ENCODE data around the gene MPDZ. TPM values are rescaled to one million over a fixed set of nuclear protein-coding genes. Genes with fewer than 3 reads are reported as not detected.

MPDZ gene
- total and polyA plus RNA-seq, 9 donors: 24.6 to 69.2 (median 45.9) TPM

DNA sequence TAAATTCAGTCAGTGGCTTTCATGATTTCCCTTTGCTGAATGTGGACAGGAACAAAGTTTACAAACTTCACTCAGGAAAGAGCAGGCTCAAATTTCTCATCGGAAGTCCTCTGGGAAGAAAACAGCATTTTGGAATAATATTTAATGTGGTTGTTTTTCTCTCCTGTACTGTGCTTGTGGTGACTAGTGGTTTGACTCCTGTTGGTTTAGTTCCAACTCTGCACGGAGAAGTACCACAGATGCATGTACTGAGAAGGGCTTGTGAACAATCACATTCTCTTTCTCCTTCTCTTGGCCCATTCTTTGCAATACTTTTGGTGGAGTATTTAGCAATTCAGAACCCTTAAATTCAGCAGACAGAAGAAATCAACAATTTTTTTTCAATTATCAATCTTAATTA is 13.3 kb downstream of the MPDZ start:
- no peak overlapping the region for H3K27ac ChIP-seq
- no peak for DNase-seq
- TF ChIP-seq, protein P1, sequence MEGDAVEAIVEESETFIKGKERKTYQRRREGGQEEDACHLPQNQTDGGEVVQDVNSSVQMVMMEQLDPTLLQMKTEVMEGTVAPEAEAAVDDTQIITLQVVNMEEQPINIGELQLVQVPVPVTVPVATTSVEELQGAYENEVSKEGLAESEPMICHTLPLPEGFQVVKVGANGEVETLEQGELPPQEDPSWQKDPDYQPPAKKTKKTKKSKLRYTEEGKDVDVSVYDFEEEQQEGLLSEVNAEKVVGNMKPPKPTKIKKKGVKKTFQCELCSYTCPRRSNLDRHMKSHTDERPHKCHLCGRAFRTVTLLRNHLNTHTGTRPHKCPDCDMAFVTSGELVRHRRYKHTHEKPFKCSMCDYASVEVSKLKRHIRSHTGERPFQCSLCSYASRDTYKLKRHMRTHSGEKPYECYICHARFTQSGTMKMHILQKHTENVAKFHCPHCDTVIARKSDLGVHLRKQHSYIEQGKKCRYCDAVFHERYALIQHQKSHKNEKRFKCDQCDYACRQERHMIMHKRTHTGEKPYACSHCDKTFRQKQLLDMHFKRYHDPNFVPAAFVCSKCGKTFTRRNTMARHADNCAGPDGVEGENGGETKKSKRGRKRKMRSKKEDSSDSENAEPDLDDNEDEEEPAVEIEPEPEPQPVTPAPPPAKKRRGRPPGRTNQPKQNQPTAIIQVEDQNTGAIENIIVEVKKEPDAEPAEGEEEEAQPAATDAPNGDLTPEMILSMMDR (IDR thresholded peaks at IDR 0.05): no peak
- no peak for TF ChIP-seq POLR2A (IDR thresholded peaks at IDR 0.05)
- TF ChIP-seq EP300 (IDR thresholded peaks at IDR 0.05): no peak
- WGBS, 3 donors: 3 to 9% (median 3%) methylated on average over 2 of the region's 2 CpGs
- no peak overlapping the region for H3K4me3 ChIP-seq
- no peaks in the 10 kb centered on the region for H3K27me3 ChIP-seq
- intact Hi-C loops (cut with DNase I): no loop called here
- H3K9me3 ChIP-seq: no peaks in the 10 kb centered on the region
- no peaks in the 10 kb centered on the region for H3K36me3 ChIP-seq
- H3K4me1 ChIP-seq (ENCODE audit: insufficient read depth): peaks cover 2% of the 10 kb centered on the region

DNA sequence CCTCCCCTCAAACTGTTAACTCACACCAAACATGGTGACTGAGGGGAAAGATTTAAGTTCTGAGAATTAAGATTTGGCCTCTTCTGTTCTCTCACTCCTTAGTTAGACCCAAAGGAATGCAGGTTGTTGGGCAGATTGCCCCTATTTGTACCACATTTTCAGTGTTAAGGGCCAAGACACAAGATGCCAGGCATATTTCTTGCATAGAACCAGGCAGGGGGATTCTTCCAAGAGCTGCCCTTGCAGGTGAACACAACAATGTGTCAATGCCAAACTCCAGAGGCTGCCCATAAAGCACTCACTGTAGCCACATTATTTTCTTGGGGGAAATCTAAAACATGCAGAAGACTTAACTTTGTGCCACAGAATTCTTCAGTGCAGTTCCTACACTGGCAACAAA is 14.7 kb downstream of the MPDZ start:
- TF ChIP-seq POLR2A (IDR thresholded peaks at IDR 0.05) (no peak), EP300 (IDR thresholded peaks at IDR 0.05) (no peak)
- TF ChIP-seq, protein P1 (IDR thresholded peaks at IDR 0.05): no peak
- H3K4me1 ChIP-seq (ENCODE audit: insufficient read depth): peaks cover 2% of the 10 kb centered on the region

DNA sequence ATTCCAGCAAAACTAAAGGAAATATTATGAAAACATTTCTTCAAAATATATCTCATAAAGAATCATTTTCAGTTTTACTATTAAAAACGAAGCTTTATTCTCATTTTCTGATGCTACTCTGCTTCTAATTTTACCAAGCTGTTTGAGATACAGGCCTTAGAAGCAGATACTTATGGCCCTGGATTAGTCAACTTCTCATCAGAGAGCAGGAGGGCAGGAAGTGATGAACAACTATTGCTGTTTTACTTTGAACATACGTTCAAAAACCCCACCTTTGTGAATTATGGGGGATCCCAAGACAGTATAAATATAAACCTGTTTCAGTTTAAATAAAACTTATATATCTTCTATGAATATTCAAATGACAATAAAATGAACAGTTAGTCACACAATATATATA is 16.0 kb downstream of the MPDZ start:
- Histone ChIP-seq H3K36me3 (no peaks in the 10 kb centered on the region), H3K4me3 (no peak overlapping the region), H3K4me1 (ENCODE audit: insufficient read depth) (peaks cover 2% of the 10 kb centered on the region), H3K27me3 (no peaks in the 10 kb centered on the region), H3K27ac (no peak overlapping the region), H3K9me3 (no peaks in the 10 kb centered on the region)
- DNase-seq: no peak
- intact Hi-C loops (cut with DNase I): no loop called here
- TF ChIP-seq EP300 (IDR thresholded peaks at IDR 0.05): no peak
- TF ChIP-seq POLR2A (IDR thresholded peaks at IDR 0.05): no peak
- TF ChIP-seq, protein P1 (IDR thresholded peaks at IDR 0.05): no peak
- 40 to 51% (median 49%) methylated on average over 2 of the region's 2 CpGs for WGBS, 3 donors

More for the DNA sequence above, 14.7 kb downstream of the MPDZ start:
- Histone ChIP-seq H3K27ac (no peak overlapping the region), H3K27me3 (no peaks in the 10 kb centered on the region), H3K36me3 (no peaks in the 10 kb centered on the region), H3K4me3 (no peak overlapping the region), H3K9me3 (no peaks in the 10 kb centered on the region)
- intact Hi-C loops (cut with DNase I): no loop called here
- no peak for DNase-seq

DNA sequence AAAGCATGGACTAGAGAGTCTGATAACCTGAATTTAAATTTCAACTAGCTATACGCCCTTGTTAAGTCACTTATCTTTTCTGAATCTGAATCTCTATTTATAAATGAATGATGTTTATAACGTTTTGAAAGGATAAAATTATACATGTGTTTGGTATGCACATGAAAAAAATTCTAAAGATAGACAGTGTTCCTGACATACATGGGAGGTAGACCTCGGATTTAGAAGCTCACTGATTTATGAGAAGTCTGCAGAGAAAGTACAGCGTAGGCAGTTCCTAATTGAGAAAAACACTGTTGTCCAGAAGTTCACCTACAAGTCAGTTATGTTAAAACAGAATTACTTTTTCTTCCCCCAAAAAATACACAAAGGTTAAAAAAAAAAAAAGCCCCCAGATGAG is 26.6 kb downstream of the MPDZ start:
- TF ChIP-seq, protein P1 (IDR thresholded peaks at IDR 0.05): no peak
- no peak overlapping the region for H3K27ac ChIP-seq
- H3K27me3 ChIP-seq: no peaks in the 10 kb centered on the region
- 42 to 54% (median 45%) methylated on average over 4 of the region's 4 CpGs for WGBS, 3 donors
- no peak for DNase-seq
- H3K9me3 ChIP-seq: no peaks in the 10 kb centered on the region
- intact Hi-C loops (cut with DNase I): loop anchor here in 1 of 4 donors (5.0 kb wide), 1 partner anchor 39 kb away; no protein-coding TSS in a partner anchor
- no peaks in the 10 kb centered on the region for H3K4me1 ChIP-seq (ENCODE audit: insufficient read depth)
- H3K4me3 ChIP-seq: no peak overlapping the region
- no peaks in the 10 kb centered on the region for H3K36me3 ChIP-seq

DNA sequence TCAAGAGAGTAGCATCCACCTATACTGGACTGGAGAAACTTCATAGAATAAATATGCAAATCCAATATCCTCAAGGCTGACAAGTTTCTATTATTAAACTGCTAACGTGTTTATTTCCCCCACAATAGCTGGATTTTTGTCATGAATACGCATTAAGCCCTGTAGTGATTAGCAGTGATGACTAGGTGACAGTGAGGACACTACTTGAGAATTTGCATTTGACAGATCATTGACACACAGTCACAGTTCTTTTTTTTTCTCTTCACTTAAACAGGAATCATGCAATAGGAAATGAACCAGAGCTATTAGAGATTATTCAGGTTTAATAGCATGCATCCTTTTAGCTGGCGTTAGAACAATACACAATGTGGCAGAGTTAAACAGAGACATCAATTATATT is 35.3 kb downstream of the MPDZ start:
- intact Hi-C loops (cut with DNase I): no loop called here
- Histone ChIP-seq H3K4me3 (no peak overlapping the region), H3K4me1 (ENCODE audit: insufficient read depth) (no peaks in the 10 kb centered on the region), H3K9me3 (no peaks in the 10 kb centered on the region), H3K36me3 (no peaks in the 10 kb centered on the region), H3K27ac (no peak overlapping the region), H3K27me3 (no peaks in the 10 kb centered on the region)
- TF ChIP-seq EP300 (IDR thresholded peaks at IDR 0.05) (no peak), POLR2A (IDR thresholded peaks at IDR 0.05) (no peak)
- TF ChIP-seq, protein P1 (IDR thresholded peaks at IDR 0.05): no peak
- 94 to 96% (median 95%) methylated on average over 3 of the region's 3 CpGs for WGBS, 3 donors
- no peak for DNase-seq
